SU-DHL-6 (cell line): ENCODE measurements around the gene RSPH1.

ENCODE experiments used
- H2AFZ ChIP-seq: fragments of 200-600 bp; sonication (generic); 2 replicates; pipeline ENCODE4 v1.6.1; 2014; ENCODE audit warnings: low read depth, mild to moderate bottlenecking, moderate library complexity, mixed read lengths, antibody characterized with exemption, low read length; ENCODE audit not compliant: severe bottlenecking
- H3F3A ChIP-seq: fragments of 200-600 bp; shearing (Covaris generic); 2 replicates; pipeline ENCODE4 v1.6.0; 2016; ENCODE audit warnings: antibody characterized with exemption, mild to moderate bottlenecking; ENCODE audit not compliant: insufficient read depth
- H3K27ac ChIP-seq: fragments of 200-600 bp; sonication (generic); 2 replicates; pipeline ENCODE4 v1.5.1; 2016; ENCODE audit warnings: low read depth, mild to moderate bottlenecking, low read length, moderate library complexity, mixed read lengths
- H3K27me3 ChIP-seq: fragments of 200-600 bp; sonication (generic), shearing (Covaris generic); 2 replicates; pipeline ENCODE4 v1.6.0; 2014; ENCODE audit warnings: mild to moderate bottlenecking, low read length
- H3K36me3 ChIP-seq: fragments of 200-600 bp; sonication (generic); 2 replicates; pipeline ENCODE4 v1.6.1; 2014; ENCODE audit warnings: mild to moderate bottlenecking, low read length, mixed read lengths
- H3K4me2 ChIP-seq: fragments of 300-600, 200-600 bp; shearing (Covaris generic), sonication (generic); 2 replicates; pipeline ENCODE4 v1.6.0; 2014; ENCODE audit warnings: low read length, low read depth, mild to moderate bottlenecking; ENCODE audit not compliant: poor library complexity, severe bottlenecking
- H3K4me3 ChIP-seq: fragments of 200-600 bp; sonication (generic); 2 replicates; pipeline ENCODE4 v1.5.1; 2014; ENCODE audit warnings: antibody characterized with exemption, low read length, mild to moderate bottlenecking, mixed read lengths; ENCODE audit not compliant: insufficient read depth, poor library complexity, severe bottlenecking
- H3K79me2 ChIP-seq: fragments of 200-600 bp; sonication (generic); 2 replicates; pipeline ENCODE4 v1.6.1; 2014; ENCODE audit warnings: mild to moderate bottlenecking, low read length, moderate library complexity; ENCODE audit not compliant: insufficient read depth
- H3K9ac ChIP-seq: fragments of 200-600 bp; sonication (generic); 2 replicates; pipeline ENCODE4 v1.7.0; 2014; ENCODE audit warnings: mild to moderate bottlenecking, low read length
- H3K9me2 ChIP-seq: fragments of 200-600 bp; sonication (generic); replicated peaks from 2 replicates; pipeline ENCODE4 v1.6.1; 2014; ENCODE audit warnings: low read length; ENCODE audit not compliant: insufficient read depth
- H3K9me3 ChIP-seq: fragments of 200-600 bp; sonication (generic); 2 replicates; pipeline ENCODE4 v1.6.1; 2014; ENCODE audit warnings: low read length, mixed read lengths; ENCODE audit not compliant: insufficient read depth
- H4K20me1 ChIP-seq: fragments of 200-600 bp; sonication (generic); 2 replicates; pipeline ENCODE4 v1.6.1; 2014; ENCODE audit warnings: low read depth, mild to moderate bottlenecking, antibody characterized with exemption, low read length, moderate library complexity, mixed read lengths
- EZH2phosphoT487 ChIP-seq: fragments of 200-600 bp; sonication (generic), shearing (Covaris generic); conservative IDR thresholded peaks from 2 replicates; pipeline ENCODE4 v1.6.1; 2018; ENCODE audit warnings: mild to moderate bottlenecking, antibody characterized with exemption, low read length, moderate library complexity, mixed read lengths
- TF ChIP-seq, protein P1 (sequence below): fragments of 200-600 bp; sonication (generic); IDR thresholded peaks from one replicate; pipeline ENCODE4 v1.5.1; 2017; ENCODE audit warnings: antibody characterized with exemption, mild to moderate bottlenecking, low read length, moderate library complexity; ENCODE audit not compliant: insufficient read depth, poor library complexity, severe bottlenecking

The RSPH1 gene

DNA sequence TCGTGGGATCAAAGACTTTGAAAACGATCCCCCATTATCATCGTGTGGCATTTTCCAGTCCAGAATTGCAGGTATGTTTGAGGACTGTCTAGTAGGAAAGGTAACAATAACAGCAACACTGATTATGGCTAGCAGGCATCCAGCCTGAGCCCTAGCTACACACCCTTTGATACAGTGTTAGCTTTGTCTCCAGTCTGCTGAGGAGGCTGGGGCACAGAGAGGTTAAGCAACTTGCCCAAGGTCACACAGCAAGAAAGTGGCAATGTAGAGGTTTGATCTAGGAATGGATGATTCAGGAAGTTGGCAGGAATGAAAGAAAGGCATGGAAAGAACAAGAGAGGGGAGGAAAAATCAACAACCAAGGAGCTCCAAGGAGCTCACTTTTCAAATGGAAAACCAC lies 61.1 kb downstream of the RSPH1 start:
- no peak overlapping the region for H3K9ac ChIP-seq
- no peaks in the 10 kb centered on the region for H3F3A ChIP-seq
- peaks cover 5% of the 10 kb centered on the region; the same call in 1 of the 2 replicates for H3K9me3 ChIP-seq
- no peaks in the 10 kb centered on the region for H4K20me1 ChIP-seq
- no peak overlapping the region for H2AFZ ChIP-seq
- no peaks in the 10 kb centered on the region for H3K79me2 ChIP-seq
- no peak overlapping the region for H3K27ac ChIP-seq
- no peaks in the 10 kb centered on the region for H3K9me2 ChIP-seq
- H3K4me3 ChIP-seq: no peak overlapping the region
- H3K4me2 ChIP-seq: no peak overlapping the region
- no peaks in the 10 kb centered on the region for H3K36me3 ChIP-seq
- H3K27me3 ChIP-seq: no peaks in the 10 kb centered on the region
- no peak for TF ChIP-seq EZH2phosphoT487
- TF ChIP-seq, protein P1, sequence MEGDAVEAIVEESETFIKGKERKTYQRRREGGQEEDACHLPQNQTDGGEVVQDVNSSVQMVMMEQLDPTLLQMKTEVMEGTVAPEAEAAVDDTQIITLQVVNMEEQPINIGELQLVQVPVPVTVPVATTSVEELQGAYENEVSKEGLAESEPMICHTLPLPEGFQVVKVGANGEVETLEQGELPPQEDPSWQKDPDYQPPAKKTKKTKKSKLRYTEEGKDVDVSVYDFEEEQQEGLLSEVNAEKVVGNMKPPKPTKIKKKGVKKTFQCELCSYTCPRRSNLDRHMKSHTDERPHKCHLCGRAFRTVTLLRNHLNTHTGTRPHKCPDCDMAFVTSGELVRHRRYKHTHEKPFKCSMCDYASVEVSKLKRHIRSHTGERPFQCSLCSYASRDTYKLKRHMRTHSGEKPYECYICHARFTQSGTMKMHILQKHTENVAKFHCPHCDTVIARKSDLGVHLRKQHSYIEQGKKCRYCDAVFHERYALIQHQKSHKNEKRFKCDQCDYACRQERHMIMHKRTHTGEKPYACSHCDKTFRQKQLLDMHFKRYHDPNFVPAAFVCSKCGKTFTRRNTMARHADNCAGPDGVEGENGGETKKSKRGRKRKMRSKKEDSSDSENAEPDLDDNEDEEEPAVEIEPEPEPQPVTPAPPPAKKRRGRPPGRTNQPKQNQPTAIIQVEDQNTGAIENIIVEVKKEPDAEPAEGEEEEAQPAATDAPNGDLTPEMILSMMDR: no peak

- TF ChIP-seq, protein P1: no peak
- TF ChIP-seq EZH2phosphoT487: no peak
- Histone ChIP-seq H3K27ac (no peak overlapping the region), H3K9ac (no peak overlapping the region), H3K4me3 (no peak overlapping the region), H3K9me2 (no peaks in the 10 kb centered on the region), H2AFZ (no peak overlapping the region), H4K20me1 (no peaks in the 10 kb centered on the region), H3K4me2 (no peak overlapping the region), H3K36me3 (no peaks in the 10 kb centered on the region), H3K27me3 (no peaks in the 10 kb centered on the region), H3F3A (no peaks in the 10 kb centered on the region), H3K79me2 (no peaks in the 10 kb centered on the region), H3K9me3 (peaks cover 5% of the 10 kb centered on the region; the same call in 1 of the 2 replicates)
Observed at GRCh38 chr21:42433946-42434551, 62.0 kb downstream of the RSPH1 start.

GRCh38 chr21:42432695-42433094 lies 63.3 kb downstream of the RSPH1 start:
- H2AFZ ChIP-seq: no peak overlapping the region
- no peaks in the 10 kb centered on the region for H3K36me3 ChIP-seq
- H4K20me1 ChIP-seq: no peaks in the 10 kb centered on the region
- H3K4me3 ChIP-seq: no peak overlapping the region
- no peak overlapping the region for H3K27ac ChIP-seq
- peaks cover 5% of the 10 kb centered on the region; the same call in 1 of the 2 replicates for H3K9me3 ChIP-seq
- no peaks in the 10 kb centered on the region for H3K27me3 ChIP-seq
- H3F3A ChIP-seq: no peaks in the 10 kb centered on the region
- TF ChIP-seq EZH2phosphoT487: no peak
- TF ChIP-seq, protein P1: no peak
- no peaks in the 10 kb centered on the region for H3K79me2 ChIP-seq
- no peak overlapping the region for H3K9ac ChIP-seq
- no peak overlapping the region for H3K4me2 ChIP-seq
- H3K9me2 ChIP-seq: no peaks in the 10 kb centered on the region
